ENCODE results near the gene APBB2.

- no peak for TF ChIP-seq CTCF (IDR thresholded peaks at IDR 0.05; ENCODE audit: low read depth, low read length, missing input control)
- no peak for TF ChIP-seq RAD21 (IDR thresholded peaks at IDR 0.05)
- TF ChIP-seq REST (IDR thresholded peaks at IDR 0.05) = no peak
- TF ChIP-seq MAX (IDR thresholded peaks at IDR 0.05) = no peak
- TF ChIP-seq ATF3 (IDR thresholded peaks at IDR 0.05) = no peak
- TF ChIP-seq NR2F2 (IDR thresholded peaks at IDR 0.05) = no peak
- no peak for TF ChIP-seq SP1 (IDR thresholded peaks at IDR 0.05)
- no peak for TF ChIP-seq FOXA1 (IDR thresholded peaks at IDR 0.05)
- no peak for TF ChIP-seq GABPA (IDR thresholded peaks at IDR 0.05 in 1 of 2, conservative IDR thresholded peaks at IDR 0.05 in 1 of 2)
- TF ChIP-seq JUND (IDR thresholded peaks at IDR 0.05) = no peak
These were observed 335.7 kb downstream of the APBB2 start for GRCh38 chr4:40878548-40879055.

All from liver (tissue), 3 donors.